Testis (tissue), 2 donors: ENCODE results near the gene LIG3.

Source experiments
- POLR2A ChIP-seq: fragments of 450-650 bp; IDR thresholded peaks from one replicate; pipeline ENCODE4 v1.6.1; 2017; ENCODE audit warnings: antibody characterized with exemption, mild to moderate bottlenecking, moderate library complexity
- TF ChIP-seq, protein P1 (sequence below), 3 experiments: fragments of 450-650 bp in 2 of 3; fragments of 200-600 bp in 1 of 3; sonication (generic) in 1 of 3; IDR thresholded peaks; one replicate each; pipeline ENCODE4 v1.5.1; 2016 to 2019; ENCODE audit warnings: antibody characterized with exemption in 3 of 3, mild to moderate bottlenecking in 2 of 3, moderate library complexity in 1 of 3

DNA sequence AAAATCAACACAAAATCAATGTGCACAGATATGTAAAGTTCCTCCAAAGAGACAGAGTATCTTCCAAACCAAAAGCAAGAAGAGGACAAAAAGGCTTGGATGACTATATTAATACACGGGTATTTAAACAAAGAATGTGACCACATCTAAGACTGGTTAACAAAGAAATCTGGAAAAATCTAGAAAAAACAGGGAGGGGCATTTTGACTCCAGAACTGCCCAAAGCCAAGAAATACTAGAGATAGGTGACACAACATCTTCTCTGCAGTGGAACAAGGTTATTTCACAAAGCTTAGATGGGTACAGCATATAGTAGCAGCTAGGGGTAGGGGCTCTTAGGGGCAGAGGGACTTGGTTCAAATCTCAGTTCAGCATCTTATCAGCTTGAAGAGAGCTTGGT, 72.9 kb downstream of the LIG3 start:
- TF ChIP-seq, protein P1, sequence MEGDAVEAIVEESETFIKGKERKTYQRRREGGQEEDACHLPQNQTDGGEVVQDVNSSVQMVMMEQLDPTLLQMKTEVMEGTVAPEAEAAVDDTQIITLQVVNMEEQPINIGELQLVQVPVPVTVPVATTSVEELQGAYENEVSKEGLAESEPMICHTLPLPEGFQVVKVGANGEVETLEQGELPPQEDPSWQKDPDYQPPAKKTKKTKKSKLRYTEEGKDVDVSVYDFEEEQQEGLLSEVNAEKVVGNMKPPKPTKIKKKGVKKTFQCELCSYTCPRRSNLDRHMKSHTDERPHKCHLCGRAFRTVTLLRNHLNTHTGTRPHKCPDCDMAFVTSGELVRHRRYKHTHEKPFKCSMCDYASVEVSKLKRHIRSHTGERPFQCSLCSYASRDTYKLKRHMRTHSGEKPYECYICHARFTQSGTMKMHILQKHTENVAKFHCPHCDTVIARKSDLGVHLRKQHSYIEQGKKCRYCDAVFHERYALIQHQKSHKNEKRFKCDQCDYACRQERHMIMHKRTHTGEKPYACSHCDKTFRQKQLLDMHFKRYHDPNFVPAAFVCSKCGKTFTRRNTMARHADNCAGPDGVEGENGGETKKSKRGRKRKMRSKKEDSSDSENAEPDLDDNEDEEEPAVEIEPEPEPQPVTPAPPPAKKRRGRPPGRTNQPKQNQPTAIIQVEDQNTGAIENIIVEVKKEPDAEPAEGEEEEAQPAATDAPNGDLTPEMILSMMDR (IDR thresholded peaks at IDR 0.05), result no peak
- TF ChIP-seq POLR2A, result no peak
